Sigmoid colon (tissue), 4 donors: ENCODE data around the gene MED20.

ENCODE experiments used
- CTCF ChIP-seq, 4 experiments: fragments of 450-650 bp in 3 of 4; fragments of 200-600 bp in 1 of 4; IDR thresholded peaks; one replicate each; pipeline ENCODE4 v1.5.1; 2016 to 2019; ENCODE audit warnings: antibody characterized with exemption in 4 of 4, mild to moderate bottlenecking in 3 of 4, moderate library complexity in 2 of 4
- EP300 ChIP-seq, 4 donors: sonication (generic); formaldehyde crosslinking; IDR thresholded peaks; one replicate each; pipeline ENCODE4 v1.6.1; 2017; ENCODE audit warnings: antibody characterized with exemption in 4 of 4
- POLR2A ChIP-seq, 2 donors: fragments of 450-650 bp; IDR thresholded peaks; one replicate each; pipeline ENCODE4 v1.6.1; 2016; ENCODE audit warnings: antibody characterized with exemption in 2 of 2, mild to moderate bottlenecking in 2 of 2, moderate library complexity in 2 of 2

- TF ChIP-seq CTCF (IDR thresholded peaks at IDR 0.05) (no peak), EP300 (IDR thresholded peaks at IDR 0.05) (no peak), POLR2A (IDR thresholded peaks at IDR 0.05) (no peak)
Measured at GRCh38 chr6:41896281-41896680, 24.7 kb downstream of the MED20 start.
